Mucosa of descending colon (tissue), 3 donors: ENCODE measurements around the gene TRPC6. TPM values are rescaled to one million over a fixed set of nuclear protein-coding genes. Genes with fewer than 3 reads are reported as not detected.

Experiments used
- ATAC-seq: fragments of 200-7000 bp; cut with Tn5 transposase; one replicate; pipeline ENCODE4 v1.9.1; 2020; ENCODE audit warnings: mild to moderate bottlenecking, moderate library complexity
- DNase-seq, 3 donors: peaks; one replicate each; pipeline ENCODE4 v3.0.0-alpha.2; 2020
- H3K36me3 ChIP-seq: fragments of 200-600 bp; one replicate; pipeline ENCODE4 v1.8.0; 2021; ENCODE audit warnings: low read depth, mild to moderate bottlenecking
- H3K4me1 ChIP-seq: fragments of 200-600 bp; one replicate; pipeline ENCODE4 v1.8.0; 2021; ENCODE audit warnings: low read depth, mild to moderate bottlenecking
- H3K4me3 ChIP-seq: fragments of 200-600 bp; one replicate; pipeline ENCODE4 v1.8.0; 2021; ENCODE audit warnings: mild to moderate bottlenecking
- H3K9me3 ChIP-seq: fragments of 200-600 bp; one replicate; pipeline ENCODE4 v1.8.0; 2021; ENCODE audit warnings: mild to moderate bottlenecking
- intact Hi-C, 2 donors: fragments of 100-400 bp; cut with DNase I in 1 of 2; cut with micrococcal nuclease in 1 of 2; formaldehyde crosslinking; loops; one replicate each; pipeline versions ENCODE4 v1.11.0 to v1.11.1; 2022; cut with DNase I, micrococcal nuclease
- total RNA-seq, 3 donors: library from RNA; stranded (reverse); fragmentation: NEBNext Ultra II Directional in 2 of 3; extraction: Animal tissue kit (Norgen Biotek cat#: 25700) in 2 of 3; gene quantifications; one replicate each; pipeline versions ENCODE4 v1.2.1 to v1.2.4, GENCODE V29; 2021 to 2023
- TF ChIP-seq, protein P1 (sequence below): fragments of 200-600 bp; IDR thresholded peaks from one replicate; pipeline ENCODE4 v1.8.0; 2022; ENCODE audit warnings: antibody characterized with exemption, mild to moderate bottlenecking
- donor health status: DM: no; HTN: no; CAD: no; lungs with moderate emphysema.
- donor health status: DM: no; HTN: no; CAD: no.
- donor health status: DM: no; HTN: yes; CAD: no.

Gene TRPC6
- total RNA-seq, 3 donors from 2014 or later, result 1.3 to 4.7 (median 1.4) TPM

DNA sequence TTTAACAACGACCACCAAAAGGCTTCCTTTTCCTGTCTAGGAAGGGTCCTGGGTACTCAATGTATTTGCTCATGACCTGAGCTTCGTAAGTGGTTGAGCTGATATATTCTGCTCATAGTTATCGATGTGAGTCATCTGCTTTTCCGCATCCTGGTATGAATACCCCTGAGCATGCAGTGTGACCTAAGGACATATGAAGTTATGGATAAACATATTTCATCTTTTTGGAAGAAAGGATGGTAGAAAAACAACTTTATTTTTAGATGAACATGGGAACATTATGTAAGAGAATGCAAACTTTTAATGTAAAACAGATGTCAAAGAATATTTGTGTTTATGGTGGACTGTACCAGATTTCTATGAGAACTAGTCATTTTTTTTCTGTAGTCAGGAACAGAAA, 28.4 kb downstream of the TRPC6 start:
- H3K9me3 ChIP-seq, result no peaks in the 10 kb centered on the region
- TF ChIP-seq, protein P1, sequence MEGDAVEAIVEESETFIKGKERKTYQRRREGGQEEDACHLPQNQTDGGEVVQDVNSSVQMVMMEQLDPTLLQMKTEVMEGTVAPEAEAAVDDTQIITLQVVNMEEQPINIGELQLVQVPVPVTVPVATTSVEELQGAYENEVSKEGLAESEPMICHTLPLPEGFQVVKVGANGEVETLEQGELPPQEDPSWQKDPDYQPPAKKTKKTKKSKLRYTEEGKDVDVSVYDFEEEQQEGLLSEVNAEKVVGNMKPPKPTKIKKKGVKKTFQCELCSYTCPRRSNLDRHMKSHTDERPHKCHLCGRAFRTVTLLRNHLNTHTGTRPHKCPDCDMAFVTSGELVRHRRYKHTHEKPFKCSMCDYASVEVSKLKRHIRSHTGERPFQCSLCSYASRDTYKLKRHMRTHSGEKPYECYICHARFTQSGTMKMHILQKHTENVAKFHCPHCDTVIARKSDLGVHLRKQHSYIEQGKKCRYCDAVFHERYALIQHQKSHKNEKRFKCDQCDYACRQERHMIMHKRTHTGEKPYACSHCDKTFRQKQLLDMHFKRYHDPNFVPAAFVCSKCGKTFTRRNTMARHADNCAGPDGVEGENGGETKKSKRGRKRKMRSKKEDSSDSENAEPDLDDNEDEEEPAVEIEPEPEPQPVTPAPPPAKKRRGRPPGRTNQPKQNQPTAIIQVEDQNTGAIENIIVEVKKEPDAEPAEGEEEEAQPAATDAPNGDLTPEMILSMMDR, result no peak
- ATAC-seq (no peak), DNase-seq (no peak)
- intact Hi-C loops, result no loop called here
- no peaks in the 10 kb centered on the region for H3K36me3 ChIP-seq
- H3K4me3 ChIP-seq, result no peak overlapping the region
- H3K4me1 ChIP-seq, result no peaks in the 10 kb centered on the region

DNA sequence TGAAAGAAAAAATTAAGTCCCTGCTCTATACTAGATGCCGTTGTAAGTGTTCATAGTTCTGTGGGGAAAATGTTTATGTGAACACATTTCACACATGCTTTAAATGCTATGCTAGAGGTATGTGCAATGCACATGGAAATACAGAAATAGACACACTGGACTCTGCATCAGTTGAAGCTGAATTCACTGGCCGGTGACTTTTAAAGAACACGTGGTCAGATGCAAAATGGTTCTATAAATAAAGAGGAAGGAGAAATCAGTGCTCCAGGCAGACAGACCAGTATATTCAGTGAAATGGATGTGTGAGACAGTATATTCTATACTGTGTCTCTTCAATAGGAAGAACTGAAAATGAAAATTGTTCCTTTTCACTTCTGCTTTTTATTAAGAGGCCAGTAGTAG, 29.9 kb downstream of the TRPC6 start:
- Histone ChIP-seq H3K4me3 (no peak overlapping the region), H3K36me3 (no peaks in the 10 kb centered on the region), H3K4me1 (no peaks in the 10 kb centered on the region), H3K9me3 (no peaks in the 10 kb centered on the region)
- ATAC-seq, result no peak
- TF ChIP-seq, protein P1, result no peak
- DNase-seq, result no peak
- intact Hi-C loops, result no loop called here

DNA sequence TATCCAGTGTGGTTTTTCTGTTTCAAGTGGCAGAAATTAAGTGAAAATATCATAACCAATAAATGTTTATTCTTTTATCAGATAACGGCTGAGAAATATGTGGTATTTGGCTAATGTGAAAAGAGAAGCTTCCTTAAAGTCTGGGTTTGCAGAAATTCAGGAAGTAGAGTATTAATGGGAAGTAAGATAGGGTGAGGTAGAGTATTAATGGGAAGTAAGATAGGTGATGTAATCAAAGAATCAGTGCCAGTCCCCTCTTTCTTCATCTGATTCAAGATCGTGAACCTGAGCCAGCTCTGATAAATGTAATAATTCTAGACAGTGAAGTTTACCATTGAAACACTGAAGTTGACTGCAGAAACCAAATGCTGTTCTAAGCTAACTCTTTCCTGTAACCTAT, 30.9 kb downstream of the TRPC6 start:
- TF ChIP-seq, protein P1, result no peak
- ATAC-seq, result no peak
- no peak overlapping the region for H3K4me3 ChIP-seq
- no peaks in the 10 kb centered on the region for H3K9me3 ChIP-seq
- intact Hi-C loops, result no loop called here
- DNase-seq, result no peak
- no peaks in the 10 kb centered on the region for H3K4me1 ChIP-seq
- H3K36me3 ChIP-seq, result no peaks in the 10 kb centered on the region

DNA sequence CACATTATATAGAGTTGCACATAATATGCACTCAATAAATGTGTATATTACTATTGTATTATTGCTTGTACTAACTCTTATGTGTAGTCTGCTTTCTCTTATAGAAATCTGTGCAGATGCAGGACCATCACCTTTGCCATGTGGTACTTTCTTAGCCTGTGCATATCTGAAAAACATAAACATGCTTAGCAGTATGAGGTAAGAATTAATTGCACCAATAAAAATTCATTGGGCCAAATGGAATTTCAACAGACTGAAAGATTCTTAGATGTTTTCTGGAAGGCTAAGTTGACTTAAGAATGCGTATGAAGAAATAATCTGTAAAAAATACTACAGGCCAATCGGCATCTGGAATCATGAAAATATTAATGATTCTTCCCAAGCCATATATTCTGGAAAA, 55.3 kb downstream of the TRPC6 start:
- H3K4me3 ChIP-seq, result no peak overlapping the region
- no peaks in the 10 kb centered on the region for H3K4me1 ChIP-seq
- H3K36me3 ChIP-seq, result no peaks in the 10 kb centered on the region
- H3K9me3 ChIP-seq, result no peaks in the 10 kb centered on the region
- no peak for DNase-seq
- TF ChIP-seq, protein P1, result no peak
- ATAC-seq, result no peak
- intact Hi-C loops, result no loop called here

DNA sequence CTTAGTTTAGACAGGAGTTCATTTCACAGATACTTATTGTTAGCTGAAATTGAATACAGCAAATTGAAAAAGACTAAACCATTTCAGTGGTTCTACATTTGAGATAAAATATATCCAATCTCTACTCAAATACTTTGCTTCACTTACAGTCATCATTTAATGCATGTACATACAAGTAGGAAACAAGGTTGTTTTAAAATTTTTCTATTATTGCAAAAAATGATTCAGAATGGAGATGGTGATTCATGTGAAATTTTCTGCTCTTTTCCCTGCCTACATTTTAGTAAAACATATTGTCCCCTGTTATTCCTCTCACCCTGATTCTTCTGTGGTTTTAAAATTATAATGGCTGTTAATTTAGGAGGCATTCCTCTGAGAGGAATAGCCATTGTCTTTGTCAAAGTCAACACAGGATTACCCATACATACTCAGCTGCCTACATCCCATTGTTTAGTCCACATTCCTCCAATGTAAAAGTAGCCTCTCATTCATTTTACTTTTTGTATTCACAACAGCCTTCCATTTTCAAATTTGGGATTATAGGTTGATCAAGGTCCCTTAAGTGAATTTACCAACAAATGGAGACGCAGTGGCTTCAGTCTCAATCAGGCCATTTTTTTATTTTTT, 60.1 kb downstream of the TRPC6 start:
- ATAC-seq (no peak), DNase-seq (no peak)
- intact Hi-C loops, result no loop called here
- H3K36me3 ChIP-seq, result no peaks in the 10 kb centered on the region
- H3K9me3 ChIP-seq, result no peaks in the 10 kb centered on the region
- H3K4me3 ChIP-seq, result no peak overlapping the region
- H3K4me1 ChIP-seq, result no peaks in the 10 kb centered on the region
- TF ChIP-seq, protein P1, result no peak

DNA sequence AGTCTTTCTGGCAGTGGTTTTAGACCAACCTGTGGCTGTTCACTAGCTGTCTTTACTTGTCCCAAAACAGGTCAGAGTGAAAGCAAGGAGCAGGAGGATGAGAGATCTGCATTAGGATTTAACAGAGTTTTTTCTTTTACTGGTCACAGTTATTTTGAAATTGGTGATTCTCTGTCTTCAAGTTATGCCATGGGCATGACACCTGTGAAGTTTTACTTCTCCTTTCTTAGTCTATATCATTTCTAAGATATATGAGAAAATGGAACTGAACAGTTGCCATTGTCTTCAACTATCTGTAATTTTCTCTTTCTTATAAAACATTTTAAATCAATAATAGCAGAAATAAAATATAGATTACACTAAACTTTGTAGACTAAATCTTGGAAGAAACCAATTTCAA, 60.6 kb downstream of the TRPC6 start:
- Histone ChIP-seq H3K9me3 (no peaks in the 10 kb centered on the region), H3K4me1 (no peaks in the 10 kb centered on the region), H3K4me3 (no peak overlapping the region), H3K36me3 (no peaks in the 10 kb centered on the region)
- TF ChIP-seq, protein P1, result no peak
- no peak for DNase-seq
- no peak for ATAC-seq
- intact Hi-C loops, result no loop called here
